Measurements from ENCODE around the gene CCSER1.

The CCSER1 gene

GRCh38 chr4:91280551-91281290, 1153.5 kb downstream of the CCSER1 start:
- Histone ChIP-seq H3K9me3 (ENCODE audit: low read length) (no peaks in the 10 kb centered on the region), H3K79me2 (ENCODE audit: insufficient read depth, low read length) (no peaks in the 10 kb centered on the region), H2AFZ (ENCODE audit: low read length) (no peak overlapping the region), H3K4me1 (ENCODE audit: insufficient read depth, low read length, severe bottlenecking) (no peaks in the 10 kb centered on the region), H3K36me3 (ENCODE audit: insufficient read depth, low read length) (no peaks in the 10 kb centered on the region), H3K4me2 (ENCODE audit: low read length) (no peak overlapping the region), H3K9me2 (ENCODE audit: low read depth, low read length) (no peaks in the 10 kb centered on the region), H3K9ac (ENCODE audit: low read length) (no peak overlapping the region), H3F3A (ENCODE audit: insufficient read depth, low read length) (no peaks in the 10 kb centered on the region), H4K20me1 (ENCODE audit: insufficient read depth, low read length) (no peaks in the 10 kb centered on the region), H3K4me3 (ENCODE audit: low read depth, low read length, poor library complexity, severe bottlenecking) (no peak overlapping the region), H3K27ac (ENCODE audit: low read depth, low read length, poor library complexity, severe bottlenecking) (no peak overlapping the region), H3K27me3 (ENCODE audit: insufficient read depth, low read length) (no peaks in the 10 kb centered on the region)
- TF ChIP-seq, protein P1, sequence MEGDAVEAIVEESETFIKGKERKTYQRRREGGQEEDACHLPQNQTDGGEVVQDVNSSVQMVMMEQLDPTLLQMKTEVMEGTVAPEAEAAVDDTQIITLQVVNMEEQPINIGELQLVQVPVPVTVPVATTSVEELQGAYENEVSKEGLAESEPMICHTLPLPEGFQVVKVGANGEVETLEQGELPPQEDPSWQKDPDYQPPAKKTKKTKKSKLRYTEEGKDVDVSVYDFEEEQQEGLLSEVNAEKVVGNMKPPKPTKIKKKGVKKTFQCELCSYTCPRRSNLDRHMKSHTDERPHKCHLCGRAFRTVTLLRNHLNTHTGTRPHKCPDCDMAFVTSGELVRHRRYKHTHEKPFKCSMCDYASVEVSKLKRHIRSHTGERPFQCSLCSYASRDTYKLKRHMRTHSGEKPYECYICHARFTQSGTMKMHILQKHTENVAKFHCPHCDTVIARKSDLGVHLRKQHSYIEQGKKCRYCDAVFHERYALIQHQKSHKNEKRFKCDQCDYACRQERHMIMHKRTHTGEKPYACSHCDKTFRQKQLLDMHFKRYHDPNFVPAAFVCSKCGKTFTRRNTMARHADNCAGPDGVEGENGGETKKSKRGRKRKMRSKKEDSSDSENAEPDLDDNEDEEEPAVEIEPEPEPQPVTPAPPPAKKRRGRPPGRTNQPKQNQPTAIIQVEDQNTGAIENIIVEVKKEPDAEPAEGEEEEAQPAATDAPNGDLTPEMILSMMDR (IDR thresholded peaks at IDR 0.05; ENCODE audit: low read length), result no peak
- TF ChIP-seq EZH2 (IDR thresholded peaks at IDR 0.05; ENCODE audit: borderline replicate concordance, low read length), result no peak

GRCh38 chr4:91282217-91282616, 1155.0 kb downstream of the CCSER1 start:
- Histone ChIP-seq H3K9me3 (ENCODE audit: low read length) (no peaks in the 10 kb centered on the region), H3K4me2 (ENCODE audit: low read length) (no peak overlapping the region), H3K4me3 (ENCODE audit: low read depth, low read length, poor library complexity, severe bottlenecking) (no peak overlapping the region), H3K36me3 (ENCODE audit: insufficient read depth, low read length) (no peaks in the 10 kb centered on the region), H3K9me2 (ENCODE audit: low read depth, low read length) (no peaks in the 10 kb centered on the region), H3F3A (ENCODE audit: insufficient read depth, low read length) (no peaks in the 10 kb centered on the region), H2AFZ (ENCODE audit: low read length) (no peak overlapping the region), H3K79me2 (ENCODE audit: insufficient read depth, low read length) (no peaks in the 10 kb centered on the region), H3K27me3 (ENCODE audit: insufficient read depth, low read length) (no peaks in the 10 kb centered on the region), H3K4me1 (ENCODE audit: insufficient read depth, low read length, severe bottlenecking) (no peaks in the 10 kb centered on the region), H3K9ac (ENCODE audit: low read length) (no peak overlapping the region), H4K20me1 (ENCODE audit: insufficient read depth, low read length) (no peaks in the 10 kb centered on the region), H3K27ac (ENCODE audit: low read depth, low read length, poor library complexity, severe bottlenecking) (no peak overlapping the region)
- TF ChIP-seq, protein P1 (IDR thresholded peaks at IDR 0.05; ENCODE audit: low read length), result no peak
- TF ChIP-seq EZH2 (IDR thresholded peaks at IDR 0.05; ENCODE audit: borderline replicate concordance, low read length), result no peak

DNA sequence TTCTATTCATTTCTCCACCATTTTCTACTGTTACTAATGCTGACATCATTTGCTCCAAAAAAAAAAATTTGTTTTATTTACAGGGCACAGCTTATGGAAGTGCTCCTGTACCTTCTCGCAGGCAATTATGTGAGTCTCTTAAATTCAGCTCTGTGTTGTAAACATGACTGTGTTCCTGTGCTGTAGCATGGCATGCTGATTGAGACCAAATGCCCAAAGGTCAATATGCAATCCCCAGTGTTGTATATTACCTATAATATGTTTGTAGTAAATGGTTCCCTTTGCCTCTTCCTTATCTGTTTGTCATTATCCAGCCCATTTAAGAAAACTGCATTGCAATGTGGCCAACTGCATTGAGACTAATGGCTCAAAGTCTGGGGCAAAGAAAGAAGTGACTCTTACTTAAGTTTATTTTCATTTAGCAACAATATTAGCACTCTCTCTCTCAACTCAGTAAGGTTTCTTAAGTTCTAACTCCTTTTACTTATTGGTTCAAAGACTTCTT, 1156.6 kb downstream of the CCSER1 start:
- Histone ChIP-seq H4K20me1 (ENCODE audit: insufficient read depth, low read length) (no peaks in the 10 kb centered on the region), H3K36me3 (ENCODE audit: insufficient read depth, low read length) (no peaks in the 10 kb centered on the region), H3K27me3 (ENCODE audit: insufficient read depth, low read length) (no peaks in the 10 kb centered on the region), H3K27ac (ENCODE audit: low read depth, low read length, poor library complexity, severe bottlenecking) (no peak overlapping the region), H2AFZ (ENCODE audit: low read length) (no peak overlapping the region), H3F3A (ENCODE audit: insufficient read depth, low read length) (no peaks in the 10 kb centered on the region), H3K9me3 (ENCODE audit: low read length) (no peaks in the 10 kb centered on the region), H3K9ac (ENCODE audit: low read length) (no peak overlapping the region), H3K9me2 (ENCODE audit: low read depth, low read length) (no peaks in the 10 kb centered on the region), H3K4me3 (ENCODE audit: low read depth, low read length, poor library complexity, severe bottlenecking) (no peak overlapping the region), H3K4me2 (ENCODE audit: low read length) (no peak overlapping the region), H3K4me1 (ENCODE audit: insufficient read depth, low read length, severe bottlenecking) (no peaks in the 10 kb centered on the region), H3K79me2 (ENCODE audit: insufficient read depth, low read length) (no peaks in the 10 kb centered on the region)
- TF ChIP-seq EZH2 (IDR thresholded peaks at IDR 0.05; ENCODE audit: borderline replicate concordance, low read length), result no peak
- TF ChIP-seq, protein P1 (IDR thresholded peaks at IDR 0.05; ENCODE audit: low read length), result no peak

Measured in OCI-LY1 (cell line).